IPS DF 19.7 (cell line): ENCODE data around the gene TSPEAR.

Experiments used
- DNase-seq: peaks from one replicate; pipeline ENCODE4 v3.0.0-alpha.2; 2013; ENCODE audit warnings: low read depth, low spot score

TSPEAR gene

DNA sequence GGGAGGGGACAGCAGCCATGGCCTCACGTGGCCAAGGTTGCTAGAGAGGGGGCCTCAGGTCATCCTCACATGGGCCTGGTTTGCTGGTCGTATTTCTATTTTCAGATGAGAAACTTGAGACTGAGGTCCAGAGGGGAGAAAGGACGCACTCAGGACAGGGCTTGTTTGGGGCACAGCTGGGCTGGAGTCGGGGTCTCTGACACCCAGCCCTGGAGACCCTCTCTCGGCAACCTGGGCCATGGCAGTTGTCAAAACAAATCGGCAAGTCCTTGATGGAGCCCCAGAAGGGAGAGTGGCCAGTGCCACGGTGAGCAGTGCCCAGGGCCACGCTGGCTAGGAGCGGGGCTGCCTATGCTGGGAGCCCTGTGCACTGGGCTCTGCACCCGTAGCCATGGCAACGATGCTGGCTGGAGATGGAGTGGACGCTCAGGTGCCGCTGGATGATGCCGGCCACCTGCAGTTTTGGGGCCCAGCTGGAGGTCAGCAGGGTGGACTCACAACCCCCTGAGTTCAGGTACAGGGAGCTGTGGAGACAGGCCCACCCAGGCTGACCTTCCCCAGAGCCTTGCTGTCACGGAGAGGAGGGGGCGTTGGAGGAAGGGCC is 244.9 kb downstream of the TSPEAR start:
- DNase-seq, result no peak

- DNase-seq, result no peak
Measured at GRCh38 chr21:44464351-44464750, 247.0 kb downstream of the TSPEAR start.

- DNase-seq, result no peak
Measured at GRCh38 chr21:44463724-44464123, 247.6 kb downstream of the TSPEAR start.

GRCh38 chr21:44462834-44463200 is 248.6 kb downstream of the TSPEAR start:
- DNase-seq, result no peak

DNA sequence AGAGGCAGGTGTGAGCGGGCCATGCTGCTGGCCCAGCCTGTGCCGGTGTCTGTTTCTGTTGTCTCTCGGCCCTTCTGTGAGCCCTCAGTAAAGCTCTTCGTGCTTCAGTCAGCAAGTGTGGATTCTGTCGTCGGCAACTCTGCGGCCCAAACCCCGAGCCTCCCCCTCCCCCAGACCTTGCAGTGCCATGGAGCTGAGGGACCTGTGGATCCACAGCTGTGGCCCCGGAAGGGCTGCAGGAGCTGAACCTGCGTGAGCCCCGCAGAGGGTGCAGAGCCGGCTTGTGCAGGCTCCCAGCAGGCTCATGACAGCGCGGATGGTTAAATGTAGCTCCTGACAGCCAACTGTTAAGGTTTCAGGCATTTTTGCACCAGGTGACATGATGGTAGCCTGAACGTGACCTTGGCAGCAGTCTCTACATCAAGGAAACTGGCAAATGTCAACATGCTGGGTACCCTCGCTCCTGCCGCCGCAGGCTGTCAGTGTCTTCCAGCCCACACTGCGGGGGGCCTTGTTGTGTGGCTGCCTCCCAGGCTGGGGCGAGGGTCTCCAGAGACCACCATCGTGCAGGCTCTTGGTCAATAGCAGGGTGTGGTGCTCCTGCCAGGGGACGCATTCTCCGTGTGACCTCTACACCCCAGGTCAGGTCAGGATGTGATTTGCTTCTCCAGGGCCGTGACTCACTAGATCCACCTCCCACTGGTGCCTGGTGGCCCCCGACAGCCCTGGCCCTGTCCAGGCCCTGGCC is 249.1 kb downstream of the TSPEAR start:
- no peak for DNase-seq

DNA sequence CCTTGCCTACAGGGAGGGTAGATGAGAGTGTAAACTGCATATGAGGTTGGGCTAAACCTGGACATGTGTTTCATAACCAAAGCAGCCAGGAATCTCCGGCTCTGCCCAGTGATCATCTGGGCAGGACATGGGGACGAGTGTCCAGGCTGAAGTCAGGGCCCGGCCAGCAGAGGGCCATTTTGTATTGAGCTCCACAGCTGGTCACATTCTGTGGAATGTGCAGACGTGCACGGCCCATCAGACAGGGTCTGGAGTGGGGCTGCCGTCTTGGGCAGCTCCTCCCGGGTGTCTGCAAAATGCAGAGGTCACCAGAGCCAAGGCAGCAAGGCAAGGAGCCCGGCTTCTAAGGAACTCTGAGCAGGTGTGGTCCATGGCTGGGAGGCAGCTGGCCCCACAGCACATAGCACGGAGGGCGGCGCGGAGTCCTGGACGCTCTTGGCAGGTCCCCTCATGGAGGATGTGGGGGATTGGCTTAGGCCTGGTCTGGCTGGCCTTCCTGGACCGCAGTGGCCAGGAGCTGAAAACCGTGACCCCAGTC is 249.8 kb downstream of the TSPEAR start:
- DNase-seq, result no peak

GRCh38 chr21:44461005-44461404 is 250.4 kb downstream of the TSPEAR start:
- DNase-seq, result no peak

DNA sequence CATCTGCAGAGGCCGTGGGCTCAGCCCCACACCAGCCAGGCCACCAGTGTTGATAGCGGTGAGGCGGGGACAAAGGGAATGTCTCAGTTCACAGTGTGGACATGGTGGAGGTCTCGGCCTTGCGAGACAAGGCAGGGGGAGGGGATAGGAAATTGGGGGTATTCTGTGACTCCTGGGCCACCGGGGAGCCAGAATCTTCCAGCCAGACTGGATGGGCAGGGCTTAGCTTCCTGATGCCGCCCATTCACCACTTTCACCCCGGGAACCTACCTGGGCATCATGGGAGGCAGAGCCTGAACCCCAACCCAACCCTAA is 251.0 kb downstream of the TSPEAR start:
- DNase-seq, result no peak

DNA sequence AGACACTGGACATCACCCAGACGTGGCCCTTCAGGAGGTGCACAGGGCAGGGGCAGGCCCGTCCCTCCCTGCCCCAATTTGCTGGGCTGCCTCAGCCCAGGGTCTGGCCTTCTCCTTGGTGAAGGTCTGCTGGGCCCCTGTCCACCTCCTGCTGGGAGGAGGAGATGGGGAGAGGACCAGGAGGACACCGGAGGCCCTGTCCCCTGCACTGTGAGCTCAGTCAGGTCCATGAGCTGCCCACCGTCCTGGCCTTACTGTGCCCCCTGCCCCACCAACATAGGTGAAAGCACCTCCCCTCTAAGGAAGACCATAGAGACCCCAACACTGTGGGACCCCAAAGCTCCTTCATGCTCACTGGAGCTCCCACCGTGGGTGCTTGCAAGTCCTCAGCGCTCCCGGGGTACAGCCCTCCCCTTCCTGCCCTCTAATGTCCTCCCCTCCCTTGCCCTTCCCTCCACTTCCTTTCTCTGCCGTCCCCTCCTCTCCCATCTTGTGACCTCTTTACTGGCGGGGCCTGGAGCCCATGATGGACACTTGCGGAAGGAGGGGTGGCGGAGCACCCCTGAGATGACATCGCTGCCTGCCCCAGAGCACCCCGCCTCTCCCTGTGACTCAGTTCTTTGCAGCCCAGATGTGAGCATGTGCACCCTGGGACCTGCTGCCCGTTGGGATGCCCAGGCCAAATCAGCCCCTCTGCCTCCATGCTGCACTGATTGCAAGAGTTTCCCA is 251.5 kb downstream of the TSPEAR start:
- no peak for DNase-seq

DNA sequence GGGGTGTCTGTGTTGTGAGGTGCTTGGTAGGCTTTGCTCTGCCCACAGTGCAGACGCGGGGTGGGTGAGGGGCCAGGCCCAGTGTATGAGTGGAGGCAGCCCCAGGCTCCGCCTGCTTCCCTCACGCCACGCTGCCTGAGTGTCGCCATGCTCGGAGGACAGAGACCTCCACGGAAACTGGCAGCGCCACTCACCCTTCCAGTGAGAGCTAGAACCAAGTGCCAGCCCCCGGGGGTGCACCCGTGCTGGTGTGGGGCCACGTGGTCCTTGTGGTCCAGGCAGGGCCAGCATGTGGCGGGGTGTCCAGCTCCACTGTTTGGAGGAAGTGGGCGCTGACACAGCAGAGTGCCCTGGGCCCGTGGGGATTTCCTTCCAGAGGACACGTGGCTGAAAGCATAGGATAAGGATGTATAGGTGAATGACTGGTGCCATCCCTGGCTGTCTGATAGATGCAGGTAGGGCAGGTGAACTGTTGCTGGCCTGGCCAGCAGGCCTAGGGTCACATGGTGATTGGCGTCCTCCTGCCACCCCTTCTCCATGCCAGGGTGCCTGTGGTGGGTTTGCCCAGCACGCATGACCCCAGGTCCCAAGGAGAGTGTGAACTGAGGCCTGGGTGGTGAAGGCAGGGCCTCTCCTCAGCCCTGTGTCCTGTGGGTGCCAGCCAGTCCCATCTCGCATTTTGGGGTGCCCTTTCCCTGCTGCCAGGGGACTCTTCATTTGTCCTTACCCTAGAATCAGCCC is 252.2 kb downstream of the TSPEAR start:
- no peak for DNase-seq

DNA sequence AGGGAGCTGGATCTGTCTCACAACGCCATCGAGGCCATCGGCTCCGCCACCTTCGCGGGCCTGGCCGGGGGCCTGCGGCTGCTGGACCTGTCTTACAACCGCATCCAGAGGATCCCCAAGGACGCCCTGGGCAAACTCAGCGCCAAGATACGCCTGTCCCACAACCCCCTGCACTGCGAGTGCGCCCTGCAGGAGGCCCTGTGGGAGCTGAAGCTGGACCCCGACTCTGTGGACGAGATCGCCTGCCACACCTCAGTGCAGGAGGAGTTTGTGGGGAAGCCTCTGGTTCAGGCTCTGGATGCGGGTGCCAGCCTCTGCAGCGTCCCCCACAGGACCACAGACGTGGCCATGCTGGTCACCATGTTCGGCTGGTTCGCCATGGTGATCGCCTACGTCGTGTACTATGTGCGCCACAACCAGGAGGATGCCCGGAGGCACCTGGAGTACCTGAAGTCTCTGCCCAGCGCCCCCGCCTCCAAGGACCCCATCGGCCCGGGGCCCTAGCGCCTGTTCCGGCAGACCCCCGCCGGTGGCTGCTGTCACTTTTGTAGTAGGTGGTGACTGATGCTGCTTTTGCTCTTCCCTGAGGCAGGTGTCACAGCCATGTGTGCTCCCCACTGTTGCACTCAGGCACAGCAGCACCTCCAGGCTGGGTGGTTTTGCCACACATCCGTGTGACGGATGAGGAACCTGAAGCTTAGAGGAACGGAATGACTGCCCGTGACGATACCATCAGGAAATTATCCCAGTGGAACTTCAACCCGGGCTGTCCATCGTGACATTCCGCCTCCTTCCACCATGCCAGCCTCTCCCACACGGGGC is 254.2 kb downstream of the TSPEAR start:
- no peak for DNase-seq

DNA sequence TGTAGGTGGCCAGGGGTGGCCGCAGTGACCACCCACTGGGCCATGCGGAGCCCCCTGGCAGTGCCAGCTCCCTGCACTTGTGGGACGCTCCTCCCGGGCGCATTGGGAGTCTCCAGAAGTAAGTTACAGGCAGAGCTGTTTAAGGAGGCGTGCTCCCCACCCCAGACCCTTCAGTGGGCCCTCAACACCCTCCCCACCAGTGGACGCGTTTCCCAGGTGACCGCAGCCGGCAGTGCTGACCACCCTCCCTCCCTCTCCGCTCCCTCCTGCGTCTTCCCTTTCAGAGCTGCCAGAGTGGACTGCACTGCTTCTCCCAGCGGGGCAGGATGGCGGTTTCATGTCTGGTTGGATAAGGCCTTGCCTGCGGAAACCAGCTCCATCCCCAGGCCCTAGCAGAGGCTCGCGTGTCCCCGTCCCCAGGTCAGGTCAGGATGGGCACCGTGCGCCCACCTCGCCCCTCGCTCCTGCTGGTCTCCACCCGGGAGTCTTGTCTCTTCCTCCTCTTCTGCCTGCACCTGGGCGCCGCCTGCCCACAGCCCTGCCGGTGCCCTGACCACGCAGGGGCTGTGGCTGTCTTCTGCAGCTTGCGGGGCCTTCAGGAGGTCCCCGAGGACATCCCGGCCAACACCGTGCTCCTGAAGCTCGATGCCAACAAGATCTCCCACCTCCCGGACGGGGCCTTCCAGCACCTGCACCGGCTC is 255.0 kb downstream of the TSPEAR start:
- DNase-seq, result no peak

GRCh38 chr21:44455524-44456213 is 255.7 kb downstream of the TSPEAR start:
- DNase-seq, result no peak

DNA sequence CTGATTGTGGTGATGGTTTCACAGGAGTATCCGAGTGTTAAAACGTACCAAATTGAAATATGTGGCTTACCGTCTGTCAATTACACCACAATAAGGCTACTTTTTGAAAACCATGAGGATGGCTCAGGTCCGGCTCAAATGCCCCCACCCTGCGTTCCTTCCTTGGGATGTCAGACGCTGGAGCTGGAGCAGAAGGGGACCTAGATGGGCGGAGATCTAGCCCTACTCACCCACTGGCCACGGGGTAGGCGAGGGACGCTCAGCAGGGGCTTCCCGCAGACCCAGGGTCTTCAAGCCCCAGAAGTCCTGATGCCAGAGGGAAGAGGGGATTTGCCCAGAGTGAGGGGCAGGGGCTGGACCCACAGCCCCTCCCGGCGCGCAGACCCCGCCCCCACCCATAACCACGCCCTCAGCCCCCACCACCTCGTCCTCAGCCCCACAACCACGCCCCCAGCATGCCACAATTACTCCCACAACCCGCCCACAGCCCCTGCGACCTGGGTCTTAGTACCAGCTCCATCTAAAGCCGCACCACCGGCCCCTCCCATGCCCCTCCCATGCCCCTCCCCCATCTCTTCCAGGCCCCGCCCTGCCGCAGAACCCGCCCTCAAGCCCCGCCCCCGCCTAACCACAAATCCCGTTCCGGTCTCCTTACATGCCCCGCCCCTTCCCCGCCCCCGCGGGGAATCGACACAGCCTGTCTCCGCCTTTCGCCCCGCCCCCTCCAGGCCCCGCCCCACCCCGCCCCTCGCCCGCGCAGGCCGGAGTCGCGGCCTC is 256.4 kb downstream of the TSPEAR start, which contains the start of gene LRRC3:
Gene LRRC3 (plus strand): TSS at position 764 of the 777 bp plus-strand sequence. CDS start 1,135 bp downstream, outside the sequence.
- peak; percentile 48 for DNase-seq

GRCh38 chr21:44454058-44454457 is 257.3 kb downstream of the TSPEAR start:
- no peak for DNase-seq

GRCh38 chr21:44453120-44453519 is 258.3 kb downstream of the TSPEAR start:
- no peak for DNase-seq

- no peak for DNase-seq
Measured at GRCh38 chr21:44450999-44451398, 260.4 kb downstream of the TSPEAR start.

- no peak for DNase-seq
Measured at GRCh38 chr21:44450402-44450801, 261.0 kb downstream of the TSPEAR start.
